Jurkat, Clone E6-1 (cell line): ENCODE measurements around the gene STAC3.
A peak's percentile ranks its signal among the peaks of the same experiment; 100 is the strongest.

Experiments
- DNase-seq: peaks from one replicate; pipeline ENCODE4 v3.0.0-alpha.2; 2011; ENCODE audit warnings: low read depth, low spot score
- H3K4me3 ChIP-seq: 2 replicates; pipeline ENCODE4 v1.5.1; 2011; ENCODE audit warnings: mild to moderate bottlenecking, low read length, control low read depth, moderate library complexity

The STAC3 gene

DNA sequence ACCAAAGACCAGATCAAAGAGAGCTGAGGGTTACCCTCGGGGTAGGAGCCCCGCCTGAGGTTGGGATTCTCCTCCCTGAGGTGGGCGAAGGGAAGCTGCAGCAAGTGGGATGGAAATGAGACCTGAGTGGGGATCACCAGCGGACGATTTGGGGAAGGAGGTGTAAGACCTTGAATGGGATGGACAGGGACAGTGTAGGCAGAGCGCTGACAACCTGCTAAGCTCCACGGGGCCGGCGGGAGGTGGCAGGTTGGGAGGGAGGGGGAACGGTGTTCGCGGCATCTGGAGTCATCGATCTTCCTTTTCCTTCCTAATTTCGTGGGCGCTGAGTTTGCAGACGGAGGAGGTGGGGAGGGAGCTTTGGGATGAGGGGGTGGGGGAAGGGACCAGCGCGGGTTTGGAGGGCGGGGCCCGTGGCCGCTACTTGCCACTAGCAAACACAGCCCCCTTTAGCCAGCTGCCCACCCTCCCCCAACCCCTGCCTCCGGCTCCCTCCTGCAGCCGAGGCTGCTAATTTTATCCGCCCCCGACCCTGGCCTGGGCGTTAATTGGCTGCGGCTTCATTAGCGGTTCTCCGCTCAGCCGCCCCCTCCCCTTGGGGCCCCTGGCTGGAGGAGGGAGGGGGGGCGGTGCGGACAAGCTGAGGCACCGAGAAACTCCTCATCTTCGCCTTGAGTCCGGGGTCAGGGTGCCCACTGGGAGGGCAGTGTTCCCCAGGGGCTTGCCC, 24.2 kb downstream of the STAC3 start:
- H3K4me3 ChIP-seq = no peak overlapping the region
- DNase-seq = no peak

DNA sequence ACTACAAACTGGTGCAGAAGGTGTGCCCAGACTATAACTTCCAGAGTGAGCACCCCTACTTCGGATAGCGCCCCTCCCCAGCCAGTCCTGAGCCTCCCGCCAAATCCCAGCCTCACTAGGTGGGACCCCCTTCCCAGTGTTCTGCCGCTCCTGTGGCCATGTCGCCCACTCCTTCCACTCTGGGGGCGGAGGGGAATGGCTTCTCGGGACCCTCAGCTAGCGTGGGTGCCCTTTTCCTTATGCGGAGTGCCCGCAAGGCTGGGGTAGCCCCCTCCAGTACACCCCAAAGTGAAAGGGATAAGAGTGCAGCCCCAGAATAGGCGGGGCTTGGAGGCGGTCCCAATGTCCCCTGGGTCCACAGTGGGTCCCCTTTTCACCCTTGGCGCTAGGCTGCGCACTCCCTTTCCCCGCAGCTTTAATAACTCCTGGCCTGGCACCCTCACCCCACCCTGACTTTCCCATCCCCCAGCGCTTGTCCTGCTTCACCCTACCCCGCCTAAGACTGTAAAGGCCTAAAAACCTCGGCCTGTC, 25.2 kb downstream of the STAC3 start:
- H3K4me3 ChIP-seq = no peak overlapping the region
- no peak for DNase-seq

- H3K4me3 ChIP-seq = no peak overlapping the region
- DNase-seq = peak; percentile 91
These were observed 25.9 kb downstream of the STAC3 start for GRCh38 chr12:57224973-57225679.

GRCh38 chr12:57224278-57224972, 26.6 kb downstream of the STAC3 start:
- no peak for DNase-seq
- no peak overlapping the region for H3K4me3 ChIP-seq

DNA sequence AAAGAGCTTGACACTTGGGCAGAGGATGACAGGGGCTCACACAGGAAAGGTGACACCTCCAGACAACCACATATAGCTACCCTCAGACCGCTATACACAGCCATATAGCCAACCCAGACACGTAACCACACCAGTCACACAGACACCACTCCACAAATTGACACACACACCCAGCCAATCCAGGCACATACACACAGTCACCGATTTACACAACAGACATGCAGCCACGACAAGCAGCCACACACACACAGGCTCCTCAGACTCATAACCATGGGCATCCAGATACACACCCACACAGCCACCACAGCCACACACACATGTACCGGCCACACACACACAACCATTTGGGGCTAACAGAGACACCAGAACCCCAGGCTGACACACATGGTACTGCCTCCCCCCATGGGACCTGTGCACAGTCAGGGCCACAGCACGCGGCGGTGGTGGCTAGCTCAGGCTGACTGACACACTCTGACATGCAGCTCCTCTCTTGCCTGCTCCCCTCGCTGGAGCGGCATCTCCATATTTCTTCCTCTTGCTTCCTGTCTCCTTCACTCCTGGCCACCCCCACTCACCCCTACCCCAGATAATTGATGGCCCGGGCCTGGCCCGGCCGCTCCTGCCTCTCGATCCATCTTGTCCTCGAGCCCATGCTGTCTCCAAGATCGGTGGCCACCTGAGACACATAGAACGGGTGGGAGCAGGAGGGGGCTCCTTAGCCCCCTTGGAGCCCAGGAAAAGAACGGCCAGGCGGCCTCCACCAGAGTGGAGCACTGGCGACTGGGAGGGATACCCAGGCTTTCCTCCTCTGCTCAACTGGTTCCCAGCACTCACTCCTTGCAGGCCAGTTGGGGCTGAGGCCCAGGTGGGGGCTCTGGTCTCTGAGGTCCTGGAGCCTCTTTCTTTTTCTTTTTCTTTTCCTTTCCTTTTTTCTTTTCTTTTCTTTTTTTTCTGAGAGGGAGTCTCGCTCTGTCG, 27.5 kb downstream of the STAC3 start:
- no peak overlapping the region for H3K4me3 ChIP-seq
- no peak for DNase-seq

DNA sequence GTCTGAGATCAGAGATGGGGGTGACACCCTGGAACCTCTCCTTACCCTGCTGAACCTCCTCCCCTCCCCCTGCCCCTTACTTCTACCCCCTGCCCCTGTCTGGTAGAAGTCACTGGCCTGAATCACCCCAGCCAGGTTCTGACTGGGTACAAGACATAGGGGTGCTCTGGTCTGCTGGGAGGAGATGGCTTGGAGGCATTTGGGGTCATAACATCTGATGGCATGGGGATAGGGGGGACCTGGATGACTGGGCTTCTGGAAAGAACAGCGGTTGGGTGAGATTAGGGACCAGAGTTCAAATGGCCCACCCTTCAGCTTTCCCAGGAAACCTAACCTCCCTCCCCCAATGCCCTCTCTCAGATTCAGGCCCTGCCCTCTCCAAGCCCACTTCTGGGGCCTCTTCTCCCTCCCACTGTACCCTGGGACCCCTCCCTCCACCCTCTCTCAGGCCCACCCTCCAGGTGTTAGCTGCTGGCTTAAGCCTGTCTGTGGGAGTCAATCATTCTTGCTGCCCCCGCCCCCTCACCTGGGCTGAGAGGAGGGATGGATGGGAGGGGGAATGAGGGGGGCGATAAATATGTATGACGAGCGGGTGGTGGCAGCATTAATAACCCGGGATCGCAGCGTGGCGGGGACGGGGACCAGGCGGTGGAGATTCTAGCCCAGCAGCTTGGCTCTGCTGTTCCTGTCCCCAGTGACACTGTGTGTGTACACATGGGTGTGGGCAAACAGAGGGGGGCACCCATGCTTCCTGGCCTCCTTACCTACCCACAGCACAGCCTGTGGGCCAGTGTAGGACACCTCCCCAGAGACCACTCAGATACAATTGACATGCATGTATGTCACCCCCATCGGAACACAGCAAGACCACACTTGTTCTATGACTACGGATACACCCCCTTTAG, 28.4 kb downstream of the STAC3 start:
- H3K4me3 ChIP-seq = no peak overlapping the region
- no peak for DNase-seq

DNA sequence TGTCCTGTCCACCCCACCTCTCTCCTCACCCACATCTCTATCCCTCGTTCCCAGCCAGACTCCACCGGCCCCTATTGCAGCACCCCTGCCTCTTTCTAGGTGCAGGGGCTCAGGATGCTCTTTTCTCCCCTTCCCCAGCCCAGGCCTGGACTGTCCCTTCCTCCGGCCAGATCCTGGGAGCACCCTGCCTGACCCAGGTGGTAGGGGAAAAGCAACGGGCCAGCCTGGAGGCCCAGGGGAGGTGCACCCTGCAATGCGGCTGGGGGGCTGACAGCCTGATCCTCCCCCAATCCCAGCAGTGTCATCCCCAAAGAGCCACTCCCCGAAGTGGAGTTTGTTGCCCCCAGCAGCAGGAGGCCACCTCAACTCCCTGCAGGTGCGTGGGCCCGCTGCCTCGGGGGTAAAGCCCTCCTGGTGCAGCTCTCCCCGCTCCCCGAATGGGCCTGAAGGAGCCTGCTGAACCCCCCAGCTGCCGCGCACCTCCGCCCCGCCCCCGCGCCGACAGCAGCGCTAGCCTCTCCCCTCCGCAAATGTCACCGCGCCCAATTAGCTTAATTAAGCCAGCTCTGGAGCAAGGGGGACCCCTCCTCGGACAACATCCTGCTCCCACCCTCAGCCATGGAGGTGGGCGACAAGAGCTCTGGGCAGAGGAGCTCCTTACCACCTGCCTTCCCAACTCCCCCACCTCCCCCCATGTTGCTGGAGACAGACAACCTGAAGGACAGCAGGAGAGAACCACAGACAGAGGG, 29.6 kb downstream of the STAC3 start:
- DNase-seq = no peak
- no peak overlapping the region for H3K4me3 ChIP-seq

DNA sequence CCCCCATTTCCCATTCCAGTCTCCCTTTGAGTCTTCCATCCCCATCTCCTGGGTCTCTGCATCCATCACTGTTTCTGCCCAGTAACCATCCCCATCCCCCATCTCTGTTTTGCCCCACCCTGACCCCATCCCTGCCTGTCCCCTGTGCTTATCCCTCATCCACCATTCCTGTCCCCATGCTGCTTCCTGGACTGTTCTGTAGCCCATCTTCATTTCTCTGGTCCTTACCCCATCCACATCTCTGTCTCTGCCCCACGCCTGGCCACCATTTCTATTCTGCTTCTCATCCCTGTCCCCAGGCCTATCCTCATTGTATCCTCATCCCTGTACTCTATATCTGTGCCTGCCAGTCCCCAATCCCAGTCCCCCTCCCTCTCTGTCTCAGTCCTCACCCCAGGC, 30.2 kb downstream of the STAC3 start:
- H3K4me3 ChIP-seq = no peak overlapping the region
- DNase-seq = no peak

DNA sequence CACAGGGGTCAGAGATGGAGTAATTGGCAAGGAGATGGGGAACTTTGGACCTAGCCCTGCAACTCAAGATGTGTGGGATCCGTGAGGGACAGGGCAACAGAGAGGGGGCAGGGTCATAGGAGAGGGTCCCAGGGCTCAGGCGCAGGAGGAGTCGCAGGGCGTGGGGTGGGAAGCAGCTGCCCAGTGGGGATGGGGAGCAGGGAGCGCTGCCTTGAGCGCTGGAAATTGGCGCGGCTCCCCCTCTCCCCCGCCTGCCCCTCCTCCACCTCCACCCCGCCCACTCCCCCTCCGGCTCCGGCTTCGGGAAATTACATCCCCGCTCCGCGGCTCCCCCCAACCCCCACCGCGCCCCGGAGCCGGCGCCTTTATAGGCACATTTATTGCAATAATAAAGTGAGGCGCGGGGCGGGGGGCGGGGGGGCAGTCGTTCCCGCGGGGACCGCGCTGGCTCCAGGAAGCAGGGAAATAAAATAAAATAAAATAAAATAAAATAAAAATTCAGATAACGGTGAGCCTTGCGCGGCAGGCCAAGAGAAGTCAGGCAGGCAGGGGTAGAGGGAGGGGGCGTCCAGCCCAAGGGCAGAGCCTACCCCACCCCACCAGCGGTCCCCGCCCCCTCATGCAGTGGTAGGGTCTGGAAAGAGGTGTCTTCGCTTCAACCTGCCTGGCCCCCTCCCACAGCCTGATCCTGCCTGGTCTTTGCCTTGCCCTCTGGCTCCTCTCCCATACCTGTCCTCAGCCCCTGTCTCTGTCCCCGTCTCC, 30.8 kb downstream of the STAC3 start:
- H3K4me3 ChIP-seq = no peak overlapping the region

GRCh38 chr12:57219205-57219992, 31.6 kb downstream of the STAC3 start:
- no peak for DNase-seq
- no peak overlapping the region for H3K4me3 ChIP-seq

More for the DNA sequence above, 30.8 kb downstream of the STAC3 start:
- DNase-seq = no peak

DNA sequence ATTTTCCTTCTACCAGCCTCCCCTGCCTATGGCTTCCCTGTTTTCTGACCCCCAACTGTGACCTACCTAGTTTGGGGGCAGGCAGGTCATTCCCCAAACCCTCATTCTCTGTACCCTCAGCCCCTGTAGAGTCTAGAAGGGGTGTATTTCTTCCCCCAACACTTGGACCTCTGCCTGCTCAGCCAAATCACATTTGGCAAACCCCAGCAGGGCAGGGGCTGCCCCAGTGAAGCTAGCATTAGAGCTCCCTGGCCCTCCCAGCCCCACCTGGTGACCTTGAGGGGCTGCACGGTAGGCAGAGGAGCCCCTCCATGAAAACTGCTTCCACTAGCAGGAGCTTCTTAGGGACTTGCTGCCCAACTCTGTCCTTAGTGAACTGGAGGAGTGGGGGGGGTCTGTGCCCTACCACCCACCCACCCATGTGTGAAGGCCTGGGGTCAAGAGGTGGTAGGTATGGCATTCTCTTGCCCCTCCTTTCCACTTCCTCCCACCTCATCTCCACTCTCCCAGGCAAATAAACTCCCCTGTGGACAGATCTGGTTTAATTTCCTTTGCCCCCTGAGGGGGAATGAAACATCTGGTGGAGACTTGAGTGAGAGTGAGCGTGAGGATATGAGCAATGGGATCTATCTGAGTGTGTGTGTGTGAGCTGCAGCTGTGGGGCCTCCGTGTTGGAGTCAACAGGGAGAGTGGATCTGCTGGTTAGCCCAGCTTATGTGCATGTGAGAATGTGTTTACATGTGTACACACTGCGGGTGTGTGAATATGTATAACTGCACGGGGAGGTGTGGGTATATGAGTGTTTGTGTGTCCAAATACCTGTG, 32.7 kb downstream of the STAC3 start:
- H3K4me3 ChIP-seq = no peak overlapping the region

GRCh38 chr12:57216921-57217879, 33.8 kb downstream of the STAC3 start:
- peak overlapping the region; percentile 48 for H3K4me3 ChIP-seq
- no peak for DNase-seq

More for the DNA sequence above, 32.7 kb downstream of the STAC3 start:
- no peak for DNase-seq

GRCh38 chr12:57216014-57216911, 34.7 kb downstream of the STAC3 start, which contains the start of gene NXPH4:
NXPH4 (plus strand) TSS chr12:57216794; CDS start chr12:57216970, 176 bp downstream.
- no peak for DNase-seq
- peak within 1 kb of the TSS; percentile 48 for H3K4me3 ChIP-seq
